Measurements from ENCODE around the gene SBF1. TPM values are rescaled to one million over a fixed set of nuclear protein-coding genes. Genes with fewer than 3 reads are reported as not detected.

SBF1 gene
- total and polyA plus RNA-seq, 2 donors (not counting 1 experiment from before 2014, with no cell fraction given) = 110 to 254 TPM

DNA sequence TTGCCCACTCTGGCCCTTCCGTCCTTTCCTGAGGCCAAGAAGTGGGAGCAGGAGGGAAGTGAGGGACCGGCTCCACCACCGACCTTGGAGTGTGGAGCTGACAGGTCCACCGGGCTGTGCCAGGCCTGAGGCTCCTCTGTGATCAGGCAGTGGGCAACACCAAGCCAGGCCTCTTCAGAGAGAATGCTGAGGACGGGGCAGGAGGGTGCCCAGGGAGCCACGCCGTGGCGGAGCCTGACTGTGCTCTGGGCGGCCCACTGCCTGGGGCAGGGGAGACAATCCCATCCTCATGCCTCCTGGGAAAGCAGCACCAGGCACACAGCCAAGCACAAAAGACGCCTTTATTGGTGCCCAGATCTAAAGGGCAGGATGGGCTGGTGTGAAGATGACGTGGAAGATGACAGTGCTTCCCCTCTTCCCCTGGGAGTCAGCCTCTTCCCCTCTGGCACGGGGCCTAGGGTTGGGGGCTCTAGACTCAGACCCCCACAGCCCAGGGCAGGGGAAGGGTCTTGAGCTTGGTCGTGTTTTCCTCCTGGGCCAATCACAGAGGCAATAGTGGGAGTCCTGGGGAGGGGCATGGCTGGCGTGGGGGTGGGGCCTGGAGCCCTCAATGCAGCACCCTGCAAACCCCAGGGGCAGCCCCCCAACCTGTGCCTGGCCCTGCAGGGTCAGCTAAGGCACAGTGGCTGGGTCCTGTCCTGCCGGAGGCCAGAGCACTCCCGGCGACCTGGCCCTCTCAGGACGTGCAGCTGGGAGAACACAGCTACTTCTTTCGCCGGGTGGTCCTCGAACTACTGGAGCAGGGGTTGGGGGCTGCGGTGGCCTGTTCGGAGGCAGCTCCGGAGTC lies 28.0 kb upstream of the SBF1 start:
- Mint-ChIP-seq H3K27me3 (no peaks in the 10 kb centered on the region), H3K4me1 (peaks cover 16% of the 10 kb centered on the region), H3K9me3 (ENCODE audit: insufficient read depth) (no peaks in the 10 kb centered on the region), H3K4me3 (no peak overlapping the region), H3K27ac (no peak overlapping the region)
- CTCF ChIA-PET = interaction anchor here (0.9 to 1.4 kb wide), 3 partner anchors 17 to 60 kb away, joined by 3 to 4 read pairs (median 4); partner anchors contain the start of genes MIOX and SYCE3
- no peaks in the 10 kb centered on the region for H3K27me3 ChIP-seq (replicated peaks in 1 of 4; ENCODE audit: control extremely low read depth in 1 of 4, control insufficient read depth in 3 of 4, insufficient read depth in 4 of 4, low read length in 3 of 4)
- POLR2A ChIA-PET = no interaction called here
- H3K9me3 ChIP-seq (ENCODE audit: control extremely low read depth in 1 of 3, control insufficient read depth in 2 of 3, insufficient read depth in 1 of 3, low read length in 2 of 3) = no peaks in the 10 kb centered on the region
- WGBS (ENCODE audit: insufficient coverage) = 98% methylated on average over 20 of the region's 24 CpGs
- ATAC-seq (ENCODE audit: low read depth) (no peak), DNase-seq (peak; percentile 13)
- H3K9ac ChIP-seq (ENCODE audit: low read length) = no peak overlapping the region
- no peak overlapping the region for H3K4me2 ChIP-seq (replicated peaks; ENCODE audit: low read depth, low read length, poor library complexity, severe bottlenecking)
- no peak overlapping the region for H2AFZ ChIP-seq (ENCODE audit: insufficient read depth, low read depth, low read length, poor library complexity, severe bottlenecking)
- no peak overlapping the region for H3K4me3 ChIP-seq (ENCODE audit: control extremely low read depth in 1 of 5, extremely low read depth in 1 of 5, insufficient read depth in 1 of 5, low read depth in 2 of 5, low read length in 4 of 5)
- no peak for TF ChIP-seq EZH2 (IDR thresholded peaks at IDR 0.05; ENCODE audit: borderline replicate concordance, insufficient read depth, low read depth, low read length, poor library complexity, severe bottlenecking)
- TF ChIP-seq, protein P1, sequence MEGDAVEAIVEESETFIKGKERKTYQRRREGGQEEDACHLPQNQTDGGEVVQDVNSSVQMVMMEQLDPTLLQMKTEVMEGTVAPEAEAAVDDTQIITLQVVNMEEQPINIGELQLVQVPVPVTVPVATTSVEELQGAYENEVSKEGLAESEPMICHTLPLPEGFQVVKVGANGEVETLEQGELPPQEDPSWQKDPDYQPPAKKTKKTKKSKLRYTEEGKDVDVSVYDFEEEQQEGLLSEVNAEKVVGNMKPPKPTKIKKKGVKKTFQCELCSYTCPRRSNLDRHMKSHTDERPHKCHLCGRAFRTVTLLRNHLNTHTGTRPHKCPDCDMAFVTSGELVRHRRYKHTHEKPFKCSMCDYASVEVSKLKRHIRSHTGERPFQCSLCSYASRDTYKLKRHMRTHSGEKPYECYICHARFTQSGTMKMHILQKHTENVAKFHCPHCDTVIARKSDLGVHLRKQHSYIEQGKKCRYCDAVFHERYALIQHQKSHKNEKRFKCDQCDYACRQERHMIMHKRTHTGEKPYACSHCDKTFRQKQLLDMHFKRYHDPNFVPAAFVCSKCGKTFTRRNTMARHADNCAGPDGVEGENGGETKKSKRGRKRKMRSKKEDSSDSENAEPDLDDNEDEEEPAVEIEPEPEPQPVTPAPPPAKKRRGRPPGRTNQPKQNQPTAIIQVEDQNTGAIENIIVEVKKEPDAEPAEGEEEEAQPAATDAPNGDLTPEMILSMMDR (IDR thresholded peaks at IDR 0.05) = no peak
- intact Hi-C loops (cut with micrococcal nuclease) = no loop called here
- H3K79me2 ChIP-seq (ENCODE audit: control insufficient read depth, insufficient read depth, low read length) = peaks cover 25% of the 10 kb centered on the region
- peaks cover 13 to 26% of the 10 kb centered on the region in 2 donors for H3K4me1 ChIP-seq (ENCODE audit: control insufficient read depth in 2 of 2, insufficient read depth in 2 of 2, low read length in 2 of 2)
- H3K36me3 ChIP-seq (replicated peaks in 1 of 2; ENCODE audit: control extremely low read depth in 1 of 2, control insufficient read depth in 1 of 2, extremely low read depth in 1 of 2, insufficient read depth in 2 of 2, low read length in 1 of 2) = peaks cover 0 to 32% of the 10 kb centered on the region in 2 experiments
- peaks cover 30% of the 10 kb centered on the region for H4K20me1 ChIP-seq (ENCODE audit: control insufficient read depth, insufficient read depth, low read length, poor library complexity, severe bottlenecking)
- H3K27ac ChIP-seq (ENCODE audit: low read length in 2 of 2) = no peak overlapping the region

GRCh38 chr22:50502096-50502495 lies 27.3 kb upstream of the SBF1 start:
- Histone ChIP-seq H3K79me2 (ENCODE audit: control insufficient read depth, insufficient read depth, low read length) (peaks cover 23% of the 10 kb centered on the region), H4K20me1 (ENCODE audit: control insufficient read depth, insufficient read depth, low read length, poor library complexity, severe bottlenecking) (peaks cover 27% of the 10 kb centered on the region), H3K9me3 (ENCODE audit: control extremely low read depth in 1 of 3, control insufficient read depth in 2 of 3, insufficient read depth in 1 of 3, low read length in 2 of 3) (no peaks in the 10 kb centered on the region), H3K4me3 (ENCODE audit: control extremely low read depth in 1 of 5, extremely low read depth in 1 of 5, insufficient read depth in 1 of 5, low read depth in 2 of 5, low read length in 4 of 5) (no peak overlapping the region), H3K4me1 (ENCODE audit: control insufficient read depth in 2 of 2, insufficient read depth in 2 of 2, low read length in 2 of 2) (peaks cover 13 to 25% of the 10 kb centered on the region in 2 donors), H3K36me3 (replicated peaks in 1 of 2; ENCODE audit: control extremely low read depth in 1 of 2, control insufficient read depth in 1 of 2, extremely low read depth in 1 of 2, insufficient read depth in 2 of 2, low read length in 1 of 2) (peaks cover 0 to 32% of the 10 kb centered on the region in 2 experiments), H3K27ac (ENCODE audit: low read length in 2 of 2) (no peak overlapping the region), H2AFZ (ENCODE audit: insufficient read depth, low read depth, low read length, poor library complexity, severe bottlenecking) (no peak overlapping the region), H3K27me3 (replicated peaks in 1 of 4; ENCODE audit: control extremely low read depth in 1 of 4, control insufficient read depth in 3 of 4, insufficient read depth in 4 of 4, low read length in 3 of 4) (no peaks in the 10 kb centered on the region), H3K4me2 (replicated peaks; ENCODE audit: low read depth, low read length, poor library complexity, severe bottlenecking) (no peak overlapping the region), H3K9ac (ENCODE audit: low read length) (no peak overlapping the region)
- no peak overlapping the region for H3K27ac Mint-ChIP-seq
- ChIA-PET POLR2A (interaction anchor here (0.6 to 0.7 kb wide), 2 partner anchors 50 to 60 kb away, joined by 3 to 4 read pairs; no protein-coding TSS in a partner anchor), CTCF (interaction anchor here (1.4 kb wide), 1 partner anchor 29 kb away, joined by 4 read pairs; no protein-coding TSS in a partner anchor)
- peaks cover 12% of the 10 kb centered on the region for H3K4me1 Mint-ChIP-seq
- TF ChIP-seq, protein P1 (IDR thresholded peaks at IDR 0.05) = no peak
- TF ChIP-seq EZH2 (IDR thresholded peaks at IDR 0.05; ENCODE audit: borderline replicate concordance, insufficient read depth, low read depth, low read length, poor library complexity, severe bottlenecking) = no peak
- no peaks in the 10 kb centered on the region for H3K9me3 Mint-ChIP-seq (ENCODE audit: insufficient read depth)
- no peak for DNase-seq
- intact Hi-C loops (cut with micrococcal nuclease) = no loop called here
- H3K4me3 Mint-ChIP-seq = no peak overlapping the region
- no peak for ATAC-seq (ENCODE audit: low read depth)
- no peaks in the 10 kb centered on the region for H3K27me3 Mint-ChIP-seq
- 97% methylated on average over 6 of the region's 6 CpGs for WGBS (ENCODE audit: insufficient coverage)

Measured in B cell (primary cell).